CD4-positive, alpha-beta T cell treated with Interleukin-6 for 4 hours (primary cell): ENCODE results near the gene DUOXA2.
"Not testable (repeated sequence)": the region's sequence is repeated elsewhere in the genome, so short reads cannot be mapped to it uniquely, and the experiment has no call there.

Experiments used
- DNase-seq: peaks from one replicate; pipeline ENCODE4 v3.0.0-alpha.2; 2020; ENCODE audit warnings: mixed read lengths

Gene DUOXA2

GRCh38 chr15:45097466-45097865, 16.7 kb upstream of the DUOXA2 start:
- no peak for DNase-seq

GRCh38 chr15:45099549-45100165, 14.5 kb upstream of the DUOXA2 start:
- no peak for DNase-seq

- DNase-seq, result no peak
These were observed 13.1 kb upstream of the DUOXA2 start for GRCh38 chr15:45100884-45101625.

- no peak for DNase-seq
These were observed 12.4 kb upstream of the DUOXA2 start for GRCh38 chr15:45101749-45102148.

- no peak for DNase-seq
These were observed 11.9 kb upstream of the DUOXA2 start for GRCh38 chr15:45102226-45102625.

- DNase-seq, result not testable (repeated sequence)
These were observed 10.0 kb upstream of the DUOXA2 start for GRCh38 chr15:45104170-45104569.

GRCh38 chr15:45105586-45105985, 8.5 kb upstream of the DUOXA2 start:
- no peak for DNase-seq

GRCh38 chr15:45106002-45106790, 7.9 kb upstream of the DUOXA2 start:
- DNase-seq, result no peak

- no peak for DNase-seq
These were observed 6.0 kb upstream of the DUOXA2 start for GRCh38 chr15:45107941-45108630.

- no peak for DNase-seq
These were observed 3.8 kb upstream of the DUOXA2 start for GRCh38 chr15:45110256-45110820.

GRCh38 chr15:45111390-45112142, 2.6 kb upstream of the DUOXA2 start:
- no peak for DNase-seq

- no peak for DNase-seq
These were observed 2.0 kb upstream of the DUOXA2 start for GRCh38 chr15:45112143-45112590.

GRCh38 chr15:45112591-45113379, 1.3 kb upstream of the DUOXA2 start:
- DNase-seq, result no peak

GRCh38 chr15:45113380-45113990, 641 bp upstream of the DUOXA2 start:
- no peak for DNase-seq

- no peak for DNase-seq
These were observed 592 bp downstream of the DUOXA2 start for GRCh38 chr15:45114751-45115085.

- no peak for DNase-seq
These were observed 1.2 kb downstream of the DUOXA2 start for GRCh38 chr15:45115312-45115820.

GRCh38 chr15:45116006-45116481, 1.9 kb downstream of the DUOXA2 start:
- DNase-seq, result no peak

GRCh38 chr15:45116482-45117307, 2.6 kb downstream of the DUOXA2 start:
- no peak for DNase-seq
